ENCODE results near the gene ATXN7. TPM values are rescaled to one million over a fixed set of nuclear protein-coding genes. Genes with fewer than 3 reads are reported as not detected.

The ATXN7 gene
- total and polyA plus RNA-seq, 2 donors from 2014 or later, result 1.4 to 36.4 TPM

DNA sequence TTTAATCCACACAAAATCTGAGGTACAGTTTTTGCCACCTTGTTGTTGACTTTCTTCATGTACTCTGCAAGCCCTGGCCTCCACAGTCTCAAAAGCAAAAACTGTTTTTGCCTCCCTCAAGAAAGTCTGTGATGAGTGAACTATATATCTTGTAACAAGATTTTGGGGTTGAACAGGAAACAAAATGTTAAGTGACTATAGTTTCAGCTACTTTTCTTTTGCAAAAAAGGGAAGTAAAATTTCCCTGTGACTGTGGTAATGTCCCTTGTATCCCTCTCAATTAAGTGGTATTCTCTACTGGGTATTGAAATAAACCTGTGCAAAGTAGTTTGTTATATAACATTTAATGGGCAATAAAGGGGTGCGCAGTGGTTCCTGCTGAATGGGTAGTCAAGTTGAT is 69.8 kb downstream of the ATXN7 start:
- no peaks in the 10 kb centered on the region for H3K27me3 ChIP-seq (ENCODE audit: control insufficient read depth, insufficient read depth, low read length)
- FAIRE-seq, result no peak
- no peak for DNase-seq
- H3K9ac ChIP-seq (ENCODE audit: low read length in 3 of 3), result no peak overlapping the region
- H3K4me3 ChIP-seq (ENCODE audit: low read length in 3 of 3), result no peak overlapping the region
- TF ChIP-seq, protein P1, sequence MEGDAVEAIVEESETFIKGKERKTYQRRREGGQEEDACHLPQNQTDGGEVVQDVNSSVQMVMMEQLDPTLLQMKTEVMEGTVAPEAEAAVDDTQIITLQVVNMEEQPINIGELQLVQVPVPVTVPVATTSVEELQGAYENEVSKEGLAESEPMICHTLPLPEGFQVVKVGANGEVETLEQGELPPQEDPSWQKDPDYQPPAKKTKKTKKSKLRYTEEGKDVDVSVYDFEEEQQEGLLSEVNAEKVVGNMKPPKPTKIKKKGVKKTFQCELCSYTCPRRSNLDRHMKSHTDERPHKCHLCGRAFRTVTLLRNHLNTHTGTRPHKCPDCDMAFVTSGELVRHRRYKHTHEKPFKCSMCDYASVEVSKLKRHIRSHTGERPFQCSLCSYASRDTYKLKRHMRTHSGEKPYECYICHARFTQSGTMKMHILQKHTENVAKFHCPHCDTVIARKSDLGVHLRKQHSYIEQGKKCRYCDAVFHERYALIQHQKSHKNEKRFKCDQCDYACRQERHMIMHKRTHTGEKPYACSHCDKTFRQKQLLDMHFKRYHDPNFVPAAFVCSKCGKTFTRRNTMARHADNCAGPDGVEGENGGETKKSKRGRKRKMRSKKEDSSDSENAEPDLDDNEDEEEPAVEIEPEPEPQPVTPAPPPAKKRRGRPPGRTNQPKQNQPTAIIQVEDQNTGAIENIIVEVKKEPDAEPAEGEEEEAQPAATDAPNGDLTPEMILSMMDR (IDR thresholded peaks at IDR 0.05; ENCODE audit: borderline replicate concordance, extremely low read depth, insufficient read depth), result no peak
- no peaks in the 10 kb centered on the region for H3K36me3 ChIP-seq (ENCODE audit: control insufficient read depth in 2 of 3, insufficient read depth in 3 of 3, low read length in 3 of 3)
- no peaks in the 10 kb centered on the region for H3K9me3 ChIP-seq (ENCODE audit: control insufficient read depth in 2 of 3, insufficient read depth in 1 of 3, low read length in 3 of 3)
- peaks cover 0 to 18% (median 12%) of the 10 kb centered on the region in 3 donors for H3K4me1 ChIP-seq (ENCODE audit: control insufficient read depth in 2 of 3, insufficient read depth in 2 of 3, low read depth in 1 of 3, low read length in 3 of 3)
- H3K27ac ChIP-seq (ENCODE audit: low read depth in 2 of 2, low read length in 2 of 2), result no peak overlapping the region
- intact Hi-C loops (cut with DNase I), result no loop called here

DNA sequence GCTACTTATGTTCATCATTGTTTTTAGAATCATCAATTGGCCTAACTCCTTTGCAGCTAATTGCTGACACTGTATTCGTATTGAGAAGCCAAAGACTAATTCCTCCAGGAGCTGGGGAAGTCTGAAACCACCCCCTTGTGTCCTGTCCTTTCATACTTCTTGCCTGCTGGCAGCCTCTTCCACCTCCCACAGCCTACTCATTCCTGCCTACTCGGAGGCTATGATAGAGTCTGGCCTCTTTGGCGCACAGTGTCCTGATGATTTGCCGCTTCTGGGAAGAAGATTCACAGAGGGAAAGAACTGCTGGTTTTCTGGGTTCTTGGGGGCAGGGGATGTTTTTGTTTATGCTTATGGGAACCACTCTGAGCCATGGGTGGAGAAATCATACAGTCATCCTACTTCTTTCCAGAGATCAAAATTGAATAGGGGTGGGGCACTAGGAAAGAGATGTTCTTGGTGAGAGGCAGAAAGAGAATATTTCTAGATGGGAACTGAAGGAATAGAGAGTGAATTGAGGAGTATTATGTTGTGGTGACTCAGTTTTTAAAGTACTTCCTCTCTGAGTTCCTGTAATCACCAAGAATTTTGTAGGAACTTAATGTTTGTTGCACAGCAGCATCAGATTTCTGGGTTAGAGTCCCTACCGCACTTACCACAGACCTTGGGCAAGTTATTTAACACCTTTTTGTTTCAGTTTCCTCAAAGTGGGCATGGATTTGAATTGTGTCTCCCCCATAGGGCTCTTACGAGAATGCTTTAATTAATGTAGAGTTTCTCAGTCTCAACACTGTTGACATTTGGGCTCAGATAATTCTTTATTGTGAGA is 70.6 kb downstream of the ATXN7 start:
- no peaks in the 10 kb centered on the region for H3K36me3 ChIP-seq (ENCODE audit: control insufficient read depth in 2 of 3, insufficient read depth in 3 of 3, low read length in 3 of 3)
- FAIRE-seq, result no peak
- H3K4me1 ChIP-seq (ENCODE audit: control insufficient read depth in 2 of 3, insufficient read depth in 2 of 3, low read depth in 1 of 3, low read length in 3 of 3), result peaks cover 0 to 19% (median 12%) of the 10 kb centered on the region in 3 donors

DNA sequence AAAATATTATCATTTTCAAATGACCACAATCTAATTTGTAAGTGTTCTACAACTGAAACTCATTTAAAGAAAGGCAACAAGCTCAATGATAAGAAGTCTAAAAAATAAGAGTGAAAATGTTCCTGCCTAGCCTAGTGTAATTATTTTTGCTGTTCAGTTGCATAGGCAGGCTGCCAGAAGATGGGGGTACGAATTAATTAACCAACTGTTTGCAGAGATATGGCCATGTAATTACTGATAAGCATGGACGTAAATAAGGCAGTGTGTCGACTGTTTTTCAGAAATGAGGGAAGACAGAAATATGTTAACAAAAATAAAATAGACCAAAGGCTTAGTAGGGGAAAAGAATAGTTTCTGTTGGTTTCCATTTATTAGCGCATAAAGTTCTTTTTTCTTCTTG is 73.3 kb downstream of the ATXN7 start:
- Histone ChIP-seq H3K27me3 (ENCODE audit: control insufficient read depth, insufficient read depth, low read length) (no peaks in the 10 kb centered on the region), H3K9ac (ENCODE audit: low read length in 3 of 3) (no peak overlapping the region), H3K4me1 (ENCODE audit: control insufficient read depth in 2 of 3, insufficient read depth in 2 of 3, low read depth in 1 of 3, low read length in 3 of 3) (peaks cover 0 to 19% (median 10%) of the 10 kb centered on the region in 3 donors), H3K27ac (ENCODE audit: low read depth in 2 of 2, low read length in 2 of 2) (no peak overlapping the region), H3K36me3 (ENCODE audit: control insufficient read depth in 2 of 3, insufficient read depth in 3 of 3, low read length in 3 of 3) (peaks cover 0 to 7% (median 0%) of the 10 kb centered on the region in 3 donors), H3K4me3 (ENCODE audit: low read length in 3 of 3) (no peak overlapping the region), H3K9me3 (ENCODE audit: control insufficient read depth in 2 of 3, insufficient read depth in 1 of 3, low read length in 3 of 3) (no peaks in the 10 kb centered on the region)
- intact Hi-C loops (cut with DNase I), result no loop called here
- DNase-seq (no peak), FAIRE-seq (no peak)
- TF ChIP-seq, protein P1 (IDR thresholded peaks at IDR 0.05; ENCODE audit: borderline replicate concordance, extremely low read depth, insufficient read depth), result no peak

More for the DNA sequence above, 70.6 kb downstream of the ATXN7 start:
- H3K27ac ChIP-seq (ENCODE audit: low read depth in 2 of 2, low read length in 2 of 2), result no peak overlapping the region
- no peak overlapping the region for H3K4me3 ChIP-seq (ENCODE audit: low read length in 3 of 3)
- no peaks in the 10 kb centered on the region for H3K27me3 ChIP-seq (ENCODE audit: control insufficient read depth, insufficient read depth, low read length)
- TF ChIP-seq, protein P1 (IDR thresholded peaks at IDR 0.05; ENCODE audit: borderline replicate concordance, extremely low read depth, insufficient read depth), result no peak
- H3K9ac ChIP-seq (ENCODE audit: low read length in 3 of 3), result no peak overlapping the region
- intact Hi-C loops (cut with DNase I), result no loop called here
- no peak for DNase-seq
- H3K9me3 ChIP-seq (ENCODE audit: control insufficient read depth in 2 of 3, insufficient read depth in 1 of 3, low read length in 3 of 3), result no peaks in the 10 kb centered on the region

All from kidney (tissue), 14 donors.